GM12878 (cell line): ENCODE results near the gene LGI4. TPM values are rescaled to one million over a fixed set of nuclear protein-coding genes. Genes with fewer than 3 reads are reported as not detected.

Experiments used
- ATAC-seq: fragments of 200-7000 bp; cut with Tn5 transposase; 3 replicates; pipeline ENCODE4 v1.9.1; 2020; ENCODE audit warnings: mild to moderate bottlenecking, moderate library complexity
- BruUV-seq: library from RNA; stranded (reverse); fragments of 400-500 nt; replicated peaks from 2 replicates; lab custom pipeline; 2021; lab: Mats Ljungman, UMichigan
- CTCF ChIA-PET: fragments of 300-600 bp; sonication (Branson Sonifier 250); formaldehyde crosslinking; extraction: SDS; loops from one replicate; lab custom pipeline; 2021; ENCODE audit warnings: inconsistent platforms; lab: Yijun Ruan, JAX
- POLR2A ChIA-PET: fragments of 350-600 bp; formaldehyde crosslinking; extraction: SDS; loops from one replicate; lab custom pipeline; 2021; ENCODE audit warnings: inconsistent platforms; lab: Charles Lee
- RAD21 ChIA-PET: fragments of 300-600 bp; sonication (Branson Sonifier 250); formaldehyde crosslinking; loops from one replicate; lab custom pipeline; 2023; ENCODE audit warnings: antibody characterized with exemption; ENCODE audit not compliant: unreplicated experiment; lab: Charles Lee
- SMC1A ChIA-PET: fragments of 300-600 bp; sonication (Branson Sonifier 250); formaldehyde crosslinking; loops from one replicate; lab custom pipeline; 2023; ENCODE audit not compliant: unreplicated experiment, uncharacterized antibody; lab: Charles Lee
- DNase-seq: peaks from one replicate; pipeline ENCODE4 v3.0.0-alpha.2; 2011; ENCODE audit warnings: low read depth, low spot score
- FAIRE-seq: peaks from 3 replicates; lab custom pipeline; 2011; peaks lifted over from hg19 to GRCh38; lab: Jason Lieb, UNC
- H2AFZ ChIP-seq: 2 replicates; pipeline ENCODE4 v1.6.0; 2011; ENCODE audit warnings: low read depth, low read length, control low read depth; ENCODE audit not compliant: control insufficient read depth
- H3K27ac ChIP-seq: 2 replicates; pipeline ENCODE4 v1.5.1; 2011; ENCODE audit warnings: control low read depth; ENCODE audit not compliant: control insufficient read depth, insufficient read depth
- H3K27me3 ChIP-seq, 2 experiments: replicated peaks in 1 of 2; 2 replicates each; pipeline versions ENCODE4 v1.6.0 to v1.6.1; 2011; ENCODE audit warnings: low read length in 1 of 2; ENCODE audit not compliant: control insufficient read depth in 2 of 2, insufficient read depth in 2 of 2
- H3K36me3 ChIP-seq, 2 experiments: 2 replicates each; pipeline ENCODE4 v1.5.1; 2011; ENCODE audit warnings: low read length in 1 of 2; ENCODE audit not compliant: control insufficient read depth in 2 of 2, insufficient read depth in 2 of 2
- H3K4me1 ChIP-seq: 2 replicates; pipeline ENCODE4 v1.6.1; 2011; ENCODE audit warnings: mild to moderate bottlenecking, low read length, moderate library complexity, mixed read lengths; ENCODE audit not compliant: control insufficient read depth, insufficient read depth
- H3K4me2 ChIP-seq: 2 replicates; pipeline ENCODE4 v1.6.0; 2011; ENCODE audit warnings: control low read depth; ENCODE audit not compliant: control insufficient read depth, insufficient read depth
- H3K4me3 ChIP-seq: fragments of 200-600 bp; sonication (generic); 2 replicates; pipeline ENCODE4 v1.5.1; 2016
- H3K79me2 ChIP-seq: 2 replicates; pipeline ENCODE4 v1.6.0; 2011; ENCODE audit warnings: low read length; ENCODE audit not compliant: control insufficient read depth, insufficient read depth
- H3K9ac ChIP-seq: 2 replicates; pipeline ENCODE4 v1.8.0; 2011; ENCODE audit warnings: low read length, control low read depth, mixed read lengths; ENCODE audit not compliant: control insufficient read depth, insufficient read depth
- H3K9me3 ChIP-seq: replicated peaks from 3 replicates; pipeline ENCODE4 v1.5.1; 2011; ENCODE audit warnings: mild to moderate bottlenecking, low read length; ENCODE audit not compliant: control insufficient read depth, insufficient read depth
- H4K20me1 ChIP-seq: 2 replicates; pipeline ENCODE4 v1.6.0; 2011; ENCODE audit not compliant: control insufficient read depth, insufficient read depth
- BMI1 ChIP-seq: fragments of 450-650 bp; IDR thresholded peaks from 2 replicates; pipeline ENCODE4 v1.6.1; 2016; ENCODE audit warnings: mild to moderate bottlenecking, moderate library complexity, borderline replicate concordance
- CBX3 ChIP-seq: fragments of 200-600 bp; sonication (generic); IDR thresholded peaks from 2 replicates; pipeline ENCODE4 v1.6.1; 2016; ENCODE audit warnings: low read depth, borderline replicate concordance
- CHD2 ChIP-seq: IDR thresholded peaks from 2 replicates; pipeline ENCODE4 v1.6.1; 2011; ENCODE audit warnings: low read depth, low read length, improper control_type of control experiment, borderline replicate concordance
- ESRRA ChIP-seq: IDR thresholded peaks from 2 replicates; pipeline ENCODE4 v1.6.1; 2012; ENCODE audit warnings: mild to moderate bottlenecking, low read length, improper control_type of control experiment
- EZH2 ChIP-seq: IDR thresholded peaks from 2 replicates; pipeline ENCODE4 v1.6.1; 2012; ENCODE audit warnings: low read depth, mild to moderate bottlenecking, control low read depth, inconsistent platforms, low read length, borderline replicate concordance; ENCODE audit not compliant: control insufficient read depth
- FOXM1 ChIP-seq: IDR thresholded peaks from 2 replicates; pipeline ENCODE4 v1.6.1; 2012; ENCODE audit warnings: low read depth, mild to moderate bottlenecking, inconsistent platforms, low read length, moderate library complexity
- LARP7 ChIP-seq: fragments of 450-650 bp; IDR thresholded peaks from 2 replicates; pipeline ENCODE4 v1.6.1; 2017; ENCODE audit warnings: mild to moderate bottlenecking
- RBBP5 ChIP-seq: fragments of 200-600 bp; sonication (generic); conservative IDR thresholded peaks from 2 replicates; pipeline ENCODE4 v1.6.1; 2016
- RELA ChIP-seq: fragments of 450-650 bp; IDR thresholded peaks from 2 replicates; pipeline ENCODE4 v1.8.0; 2014; ENCODE audit warnings: borderline replicate concordance; ENCODE audit not compliant: partially characterized antibody
- RUNX3 ChIP-seq: IDR thresholded peaks from 2 replicates; pipeline ENCODE4 v1.6.1; 2012; ENCODE audit warnings: low read length, inconsistent platforms
- SPI1 ChIP-seq: IDR thresholded peaks from 2 replicates; pipeline ENCODE4 v1.6.1; 2011; ENCODE audit warnings: low read depth, mild to moderate bottlenecking, low read length, moderate library complexity, borderline replicate concordance; ENCODE audit not compliant: insufficient read depth
- YBX1 ChIP-seq: fragments of 450-650 bp; IDR thresholded peaks from 2 replicates; pipeline ENCODE4 v1.6.1; 2016; ENCODE audit warnings: antibody characterized with exemption
- ZNF217 ChIP-seq: fragments of 450-650 bp; IDR thresholded peaks from 2 replicates; pipeline ENCODE4 v1.6.1; 2017; ENCODE audit warnings: antibody characterized with exemption, mild to moderate bottlenecking
- WGBS: methylation state at CpG from one replicate; pipeline ENCODE4 v1.1.6; 2016; ENCODE audit warnings: low lambda C conversion rate; ENCODE audit not compliant: insufficient replicate concordance, insufficient coverage; ENCODE audit errors: missing lambda C conversion rate; 5-methylcytosine and 5-hydroxymethylcytosine counted together
- in situ Hi-C: fragments of 300-500 bp; cut with MboI; formaldehyde crosslinking; loops from 9 replicates; pipeline ENCODE4 v1.14.3; 2018; ENCODE audit warnings: mixed read lengths
- intact Hi-C: fragments of 100-400 bp; cut with micrococcal nuclease; formaldehyde crosslinking; loops from one replicate; pipeline ENCODE4 v1.14.2; 2022; ENCODE audit not compliant: unreplicated experiment
- polyA plus RNA-seq, 11 experiments: library from polyadenylated mRNA; depleted of rRNA in 4 of 11; unstranded in 6 of 11; stranded (reverse) in 5 of 11; fragments of >200 nt; fragmentation: Nextera tagmentation in 4 of 11; fragmentation: Illumina TruSeq in 1 of 11; extraction: Ambion mirVana in 4 of 11; extraction: Trizol in 1 of 11; gene quantifications; 1 replicate in 1 of 11; 2 replicates in 10 of 11; pipeline versions ENCODE4 v1.2.1 to v1.2.3, GENCODE V29; 2011 to 2016; ENCODE audit warnings: inconsistent platforms in 2 of 11, missing spikeins in 2 of 11, low read depth in 1 of 11
- total RNA-seq, 4 experiments: library from RNA; depleted of rRNA in 3 of 4; stranded (reverse); fragments of >200 nt in 3 of 4; fragmentation: Illumina TruSeq in 1 of 4; extraction: Trizol in 1 of 4; gene quantifications; 2 replicates each; pipeline versions ENCODE4 v1.2.1 to v1.2.3, GENCODE V29; 2013 to 2021
- TF ChIP-seq, protein P1 (sequence below): IDR thresholded peaks from 2 replicates; pipeline ENCODE4 v1.6.1; 2011; ENCODE audit warnings: borderline replicate concordance, low read depth, mild to moderate bottlenecking, moderate library complexity, mixed read lengths, low read length; ENCODE audit not compliant: insufficient read depth; ENCODE audit errors: extremely low read length
- TF ChIP-seq, protein P2 (sequence below): IDR thresholded peaks from 2 replicates; pipeline ENCODE4 v1.6.1; 2011; ENCODE audit warnings: borderline replicate concordance, low read depth, mild to moderate bottlenecking, moderate library complexity, low read length; ENCODE audit not compliant: insufficient read depth, poor library complexity, severe bottlenecking

Gene LGI4
- total and polyA plus RNA-seq, 10 of the 15 experiments (the other 5 are each of a cell fraction or from before 2014, with no cell fraction given): 0.11 TPM; not detected in 9

DNA sequence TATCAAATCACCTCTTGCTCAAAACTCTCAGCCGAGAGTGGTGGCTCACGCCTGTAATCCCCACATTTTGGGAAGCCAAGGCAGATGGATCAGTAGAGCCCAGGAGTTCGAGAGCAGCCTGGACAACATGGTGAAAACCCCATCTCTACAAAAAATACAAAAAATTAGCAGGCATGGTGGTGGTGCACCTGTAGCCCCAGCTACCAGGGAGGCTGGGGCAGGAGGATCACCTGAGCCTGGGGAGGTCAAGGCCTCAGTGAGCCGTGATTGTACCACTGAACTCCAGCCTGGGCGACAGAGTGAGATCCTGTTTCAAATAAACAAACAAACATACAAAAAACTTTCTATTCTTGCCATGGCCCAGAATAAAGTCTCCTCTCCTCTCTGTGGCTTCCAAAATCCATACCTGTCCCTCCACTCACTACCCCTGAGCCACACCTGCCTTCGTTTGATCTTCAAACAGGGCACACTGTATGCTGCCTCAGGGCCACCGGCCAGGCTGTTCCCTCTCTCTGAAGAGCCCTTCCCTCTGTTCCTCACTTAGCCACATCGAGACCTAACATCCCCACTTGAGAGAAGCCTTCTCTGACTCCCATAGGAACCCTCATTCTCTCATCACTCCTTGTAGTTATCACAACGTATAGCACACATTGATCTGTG is 6.3 kb downstream of the LGI4 start:
- FAIRE-seq: no peak
- TF ChIP-seq, protein P1, sequence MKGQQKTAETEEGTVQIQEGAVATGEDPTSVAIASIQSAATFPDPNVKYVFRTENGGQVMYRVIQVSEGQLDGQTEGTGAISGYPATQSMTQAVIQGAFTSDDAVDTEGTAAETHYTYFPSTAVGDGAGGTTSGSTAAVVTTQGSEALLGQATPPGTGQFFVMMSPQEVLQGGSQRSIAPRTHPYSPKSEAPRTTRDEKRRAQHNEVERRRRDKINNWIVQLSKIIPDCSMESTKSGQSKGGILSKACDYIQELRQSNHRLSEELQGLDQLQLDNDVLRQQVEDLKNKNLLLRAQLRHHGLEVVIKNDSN: no peak
- TF ChIP-seq FOXM1 (no peak), ZNF217 (no peak), SPI1 (no peak), YBX1 (no peak), RBBP5 (no peak), RELA (no peak), EZH2 (no peak), CBX3 (no peak), LARP7 (no peak), BMI1 (no peak), CHD2 (no peak), ESRRA (no peak), RUNX3 (no peak)
- TF ChIP-seq, protein P2, sequence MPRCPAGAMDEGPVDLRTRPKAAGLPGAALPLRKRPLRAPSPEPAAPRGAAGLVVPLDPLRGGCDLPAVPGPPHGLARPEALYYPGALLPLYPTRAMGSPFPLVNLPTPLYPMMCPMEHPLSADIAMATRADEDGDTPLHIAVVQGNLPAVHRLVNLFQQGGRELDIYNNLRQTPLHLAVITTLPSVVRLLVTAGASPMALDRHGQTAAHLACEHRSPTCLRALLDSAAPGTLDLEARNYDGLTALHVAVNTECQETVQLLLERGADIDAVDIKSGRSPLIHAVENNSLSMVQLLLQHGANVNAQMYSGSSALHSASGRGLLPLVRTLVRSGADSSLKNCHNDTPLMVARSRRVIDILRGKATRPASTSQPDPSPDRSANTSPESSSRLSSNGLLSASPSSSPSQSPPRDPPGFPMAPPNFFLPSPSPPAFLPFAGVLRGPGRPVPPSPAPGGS: no peak

More for the DNA sequence above, 6.3 kb downstream of the LGI4 start:
- H3K27me3 ChIP-seq: no peaks in the 10 kb centered on the region
- H3K4me3 ChIP-seq: no peak overlapping the region
- BruUV-seq: no TSS peak
- no peak overlapping the region for H3K27ac ChIP-seq
- SMC1A ChIA-PET: interaction anchor here (0.6 kb wide), 1 partner anchor 24 kb away, joined by 4 read pairs; no protein-coding TSS in a partner anchor
- no peak overlapping the region for H2AFZ ChIP-seq
- no peak overlapping the region for H3K9ac ChIP-seq
- in situ Hi-C loops (no loop called here), intact Hi-C loops (no loop called here)
- H3K36me3 ChIP-seq: no peaks in the 10 kb centered on the region
- H3K79me2 ChIP-seq: no peaks in the 10 kb centered on the region
- DNase-seq (no peak), ATAC-seq (no peak)
- H3K4me1 ChIP-seq: peaks cover 12% of the 10 kb centered on the region
- no peaks in the 10 kb centered on the region for H3K9me3 ChIP-seq
- H4K20me1 ChIP-seq: no peaks in the 10 kb centered on the region
- CTCF ChIA-PET: interaction anchor here (1.6 kb wide), 1 partner anchor 14 kb away, joined by 5 read pairs; the partner anchor contains the start of gene FXYD3
- POLR2A ChIA-PET: no interaction called here
- H3K4me2 ChIP-seq: no peak overlapping the region
- RAD21 ChIA-PET: interaction anchor here (1.2 kb wide), 1 partner anchor 61 kb away, joined by 3 read pairs; no protein-coding TSS in a partner anchor
- WGBS: 19% methylated on average over 9 of the region's 9 CpGs
